ENCODE measurements around the gene CTIF.

CTIF gene

GRCh38 chr18:48877941-48878340, 339.1 kb downstream of the CTIF start:
- no peak for DNase-seq

GRCh38 chr18:48878471-48878870, 339.6 kb downstream of the CTIF start:
- DNase-seq: no peak

- DNase-seq: no peak
These were observed 340.2 kb downstream of the CTIF start for GRCh38 chr18:48879008-48879431.

- no peak for DNase-seq
These were observed 342.1 kb downstream of the CTIF start for GRCh38 chr18:48880931-48881330.

- no peak for DNase-seq
These were observed 343.5 kb downstream of the CTIF start for GRCh38 chr18:48882379-48882778.

GRCh38 chr18:48884306-48884705, 345.5 kb downstream of the CTIF start:
- DNase-seq: no peak

GRCh38 chr18:48884771-48885170, 345.9 kb downstream of the CTIF start:
- DNase-seq: no peak

- DNase-seq: no peak
These were observed 346.6 kb downstream of the CTIF start for GRCh38 chr18:48885266-48885923.

GRCh38 chr18:48885924-48886400, 347.1 kb downstream of the CTIF start:
- no peak for DNase-seq

GRCh38 chr18:48886520-48887293, 347.9 kb downstream of the CTIF start:
- DNase-seq: no peak

GRCh38 chr18:48887294-48887904, 348.6 kb downstream of the CTIF start:
- DNase-seq: no peak

GRCh38 chr18:48887905-48888772, 349.3 kb downstream of the CTIF start:
- DNase-seq: no peak

- no peak for DNase-seq
These were observed 349.9 kb downstream of the CTIF start for GRCh38 chr18:48888773-48889080.

- no peak for DNase-seq
These were observed 350.5 kb downstream of the CTIF start for GRCh38 chr18:48889115-48889941.

- no peak for DNase-seq
These were observed 351.3 kb downstream of the CTIF start for GRCh38 chr18:48889981-48890762.

- DNase-seq: no peak
These were observed 352.9 kb downstream of the CTIF start for GRCh38 chr18:48891721-48892120.

- DNase-seq: no peak
These were observed 353.5 kb downstream of the CTIF start for GRCh38 chr18:48892146-48892855.

GRCh38 chr18:48893061-48893607, 354.3 kb downstream of the CTIF start:
- no peak for DNase-seq

- no peak for DNase-seq
These were observed 355.1 kb downstream of the CTIF start for GRCh38 chr18:48893608-48894600.

All from NCI-H2029 treated with DMSO at 0.1 percent for 48 hours (cell line).